Mesothelial cell of epicardium (in vitro differentiated cells): ENCODE results near the gene EPHA3. TPM values are rescaled to one million over a fixed set of nuclear protein-coding genes. Genes with fewer than 3 reads are reported as not detected.

ENCODE experiments used
- DNase-seq, 2 experiments: peaks; one replicate each; pipeline ENCODE4 v3.0.0; 2021; ENCODE audit warnings: low spot score in 2 of 2; ENCODE audit not compliant: unreplicated experiment in 2 of 2
- H3K27ac Mint-ChIP-seq: 2 replicates; pipeline ENCODE4 v1.8.0; 2021; ENCODE audit warnings: mixed read lengths
- H3K27me3 Mint-ChIP-seq: 2 replicates; pipeline ENCODE4 v1.8.0; 2021; ENCODE audit warnings: low read depth, mixed read lengths
- H3K36me3 Mint-ChIP-seq: 2 replicates; pipeline ENCODE4 v1.8.0; 2021; ENCODE audit warnings: mixed read lengths
- H3K4me1 Mint-ChIP-seq: 2 replicates; pipeline ENCODE4 v1.8.0; 2021; ENCODE audit warnings: mixed read lengths
- H3K4me3 Mint-ChIP-seq: 2 replicates; pipeline ENCODE4 v1.8.0; 2021; ENCODE audit warnings: mild to moderate bottlenecking, moderate library complexity, mixed read lengths
- H3K9me3 Mint-ChIP-seq: 2 replicates; pipeline ENCODE4 v1.8.0; 2021; ENCODE audit warnings: mixed read lengths
- total RNA-seq: library from RNA; stranded (reverse); gene quantifications from 3 replicates; pipeline ENCODE4 v1.2.1, GENCODE V29; 2021
- TF ChIP-seq, protein P1 (sequence below): fragments of 200-600 bp; sonication (generic); IDR thresholded peaks from one replicate; pipeline ENCODE4 v1.5.0; 2021; ENCODE audit warnings: antibody characterized with exemption; ENCODE audit not compliant: unreplicated experiment

EPHA3 gene
- total RNA-seq, 1 donor from 2014 or later, result 4.5 TPM

DNA sequence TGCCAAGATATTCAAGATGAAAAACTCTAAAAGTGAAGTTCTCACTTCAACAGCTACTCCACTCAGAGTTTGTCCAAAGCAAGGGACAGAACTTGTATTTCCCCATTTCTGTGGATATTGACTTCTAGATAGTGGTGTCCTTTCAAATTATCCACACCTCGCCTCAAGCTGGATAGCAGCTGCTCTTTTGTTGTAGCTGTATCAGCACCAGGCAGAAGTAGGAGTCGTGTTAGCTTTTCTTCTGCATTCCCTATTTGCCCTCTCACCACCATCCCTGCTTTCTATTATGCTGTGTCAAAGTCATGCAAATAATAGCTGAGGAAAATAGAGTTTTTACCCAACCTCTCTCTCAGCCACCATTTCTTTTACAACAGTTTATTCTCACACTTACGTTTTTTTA lies 303.8 kb downstream of the EPHA3 start:
- H3K9me3 Mint-ChIP-seq, result no peaks in the 10 kb centered on the region
- H3K4me1 Mint-ChIP-seq, result no peaks in the 10 kb centered on the region

GRCh38 chr3:89414270-89414669 lies 306.8 kb downstream of the EPHA3 start:
- H3K9me3 Mint-ChIP-seq, result no peaks in the 10 kb centered on the region
- no peak overlapping the region for H3K4me3 Mint-ChIP-seq
- DNase-seq, result no peak
- peaks cover 7% of the 10 kb centered on the region for H3K4me1 Mint-ChIP-seq
- no peaks in the 10 kb centered on the region for H3K36me3 Mint-ChIP-seq
- no peaks in the 10 kb centered on the region for H3K27me3 Mint-ChIP-seq
- TF ChIP-seq, protein P1, sequence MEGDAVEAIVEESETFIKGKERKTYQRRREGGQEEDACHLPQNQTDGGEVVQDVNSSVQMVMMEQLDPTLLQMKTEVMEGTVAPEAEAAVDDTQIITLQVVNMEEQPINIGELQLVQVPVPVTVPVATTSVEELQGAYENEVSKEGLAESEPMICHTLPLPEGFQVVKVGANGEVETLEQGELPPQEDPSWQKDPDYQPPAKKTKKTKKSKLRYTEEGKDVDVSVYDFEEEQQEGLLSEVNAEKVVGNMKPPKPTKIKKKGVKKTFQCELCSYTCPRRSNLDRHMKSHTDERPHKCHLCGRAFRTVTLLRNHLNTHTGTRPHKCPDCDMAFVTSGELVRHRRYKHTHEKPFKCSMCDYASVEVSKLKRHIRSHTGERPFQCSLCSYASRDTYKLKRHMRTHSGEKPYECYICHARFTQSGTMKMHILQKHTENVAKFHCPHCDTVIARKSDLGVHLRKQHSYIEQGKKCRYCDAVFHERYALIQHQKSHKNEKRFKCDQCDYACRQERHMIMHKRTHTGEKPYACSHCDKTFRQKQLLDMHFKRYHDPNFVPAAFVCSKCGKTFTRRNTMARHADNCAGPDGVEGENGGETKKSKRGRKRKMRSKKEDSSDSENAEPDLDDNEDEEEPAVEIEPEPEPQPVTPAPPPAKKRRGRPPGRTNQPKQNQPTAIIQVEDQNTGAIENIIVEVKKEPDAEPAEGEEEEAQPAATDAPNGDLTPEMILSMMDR, result no peak
- H3K27ac Mint-ChIP-seq, result no peak overlapping the region

More for the DNA sequence above, 303.8 kb downstream of the EPHA3 start:
- Mint-ChIP-seq H3K27me3 (peaks cover 2% of the 10 kb centered on the region), H3K4me3 (no peak overlapping the region), H3K36me3 (no peaks in the 10 kb centered on the region), H3K27ac (no peak overlapping the region)
- TF ChIP-seq, protein P1, result no peak
- DNase-seq, result no peak

DNA sequence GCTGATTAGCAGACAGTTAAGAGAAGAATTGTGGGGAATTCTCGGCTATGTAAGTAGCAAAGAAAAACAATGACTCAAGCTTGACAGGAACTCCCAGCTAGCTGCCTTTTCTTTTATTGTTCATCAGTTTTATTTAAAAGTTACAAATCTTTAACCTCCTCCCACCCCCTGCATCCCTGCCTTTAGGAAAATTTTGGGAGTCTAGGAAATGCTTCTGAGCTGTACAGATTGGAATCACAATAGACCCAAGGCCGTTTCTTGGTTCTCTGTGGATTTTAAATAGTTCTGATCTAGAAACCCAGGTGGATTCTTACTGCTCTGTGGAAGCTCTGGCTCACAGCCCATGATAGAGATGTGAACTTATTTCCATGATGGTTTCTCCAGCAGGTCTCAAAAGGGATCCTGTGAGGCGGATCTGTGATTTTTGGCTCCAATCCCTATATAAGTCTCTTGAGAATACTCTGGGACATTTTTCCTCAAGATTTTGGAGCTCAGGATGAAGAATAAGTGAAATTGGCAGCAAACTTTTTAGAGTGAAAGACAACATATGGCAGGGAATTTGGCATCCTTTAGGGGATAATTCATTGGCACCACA lies 312.3 kb downstream of the EPHA3 start:
- no peaks in the 10 kb centered on the region for H3K27me3 Mint-ChIP-seq
- H3K36me3 Mint-ChIP-seq, result no peaks in the 10 kb centered on the region
- TF ChIP-seq, protein P1, result no peak
- DNase-seq, result no peak
- H3K4me3 Mint-ChIP-seq, result no peak overlapping the region
- no peaks in the 10 kb centered on the region for H3K9me3 Mint-ChIP-seq
- H3K27ac Mint-ChIP-seq, result no peak overlapping the region
- H3K4me1 Mint-ChIP-seq, result peaks cover 14% of the 10 kb centered on the region

GRCh38 chr3:89426060-89426459 lies 318.6 kb downstream of the EPHA3 start:
- Mint-ChIP-seq H3K4me1 (peaks cover 5% of the 10 kb centered on the region), H3K27ac (no peak overlapping the region), H3K27me3 (no peaks in the 10 kb centered on the region), H3K9me3 (no peaks in the 10 kb centered on the region), H3K36me3 (no peaks in the 10 kb centered on the region), H3K4me3 (no peak overlapping the region)
- no peak for DNase-seq
- TF ChIP-seq, protein P1, result no peak

- H3K27ac Mint-ChIP-seq, result no peak overlapping the region
- H3K4me3 Mint-ChIP-seq, result no peak overlapping the region
- no peak for DNase-seq
- no peaks in the 10 kb centered on the region for H3K9me3 Mint-ChIP-seq
- peaks cover 10% of the 10 kb centered on the region for H3K4me1 Mint-ChIP-seq
- H3K36me3 Mint-ChIP-seq, result no peaks in the 10 kb centered on the region
- TF ChIP-seq, protein P1, result no peak
- no peaks in the 10 kb centered on the region for H3K27me3 Mint-ChIP-seq
These were observed 327.4 kb downstream of the EPHA3 start for GRCh38 chr3:89434621-89435380.
